Measurements from ENCODE around the gene ST6GALNAC6. TPM values are rescaled to one million over a fixed set of nuclear protein-coding genes. Genes with fewer than 3 reads are reported as not detected.
A peak's percentile ranks its signal among the peaks of the same experiment; 100 is the strongest.

ST6GALNAC6 gene
- total and polyA plus RNA-seq, 2 of the 4 experiments (the other 2 are of a cell fraction) = 35.7 to 48.6 TPM

- peaks cover 29% of the 10 kb centered on the region for H4K20me1 ChIP-seq (ENCODE audit: insufficient read depth, low read length)
- ChIA-PET CTCF (no interaction called here), POLR2A (ENCODE audit: unreplicated experiment) (no interaction called here)
- peak; percentile 41 for DNase-seq
- H3K4me3 ChIP-seq (ENCODE audit: insufficient read depth, low read depth, low read length) = no peak overlapping the region
- dilution Hi-C loops (cut with HindIII; ENCODE audit: low sequenced_read_pairs, unreplicated experiment) (no loop called here), in situ Hi-C loops (cut with MboI; ENCODE audit: low sequenced_read_pairs) (loop anchor here (5.0 kb wide), 1 partner anchor 162 kb away; no protein-coding TSS in a partner anchor), intact Hi-C loops (cut with micrococcal nuclease) (no loop called here)
- H4K8ac ChIP-seq (ENCODE audit: low read depth in 2 of 2, low read length in 2 of 2) = no peak overlapping the region; a peak in 1 of 4 replicates
- H3K36me3 ChIP-seq (ENCODE audit: control insufficient read depth, insufficient read depth, low read length) = peaks cover 8% of the 10 kb centered on the region
- no peaks in the 10 kb centered on the region for H3K27me3 ChIP-seq (ENCODE audit: control insufficient read depth, insufficient read depth, low read length)
- no peak for TF ChIP-seq FOS (IDR thresholded peaks at IDR 0.05; ENCODE audit: low read depth, low read length)
- no peak for TF ChIP-seq RFX5 (IDR thresholded peaks at IDR 0.05; ENCODE audit: low read depth, low read length)
- TF ChIP-seq CHD1 (IDR thresholded peaks at IDR 0.05; ENCODE audit: low read depth, low read length) = no peak
- no peak for TF ChIP-seq USF2 (IDR thresholded peaks at IDR 0.05; ENCODE audit: low read depth, low read length)
- no peak for TF ChIP-seq NFE2L2 (IDR thresholded peaks at IDR 0.05; ENCODE audit: low read depth, low read length)
- no peak for TF ChIP-seq RCOR1 (IDR thresholded peaks at IDR 0.05; ENCODE audit: insufficient replicate concordance, low read length)
- TF ChIP-seq SMC3 (IDR thresholded peaks at IDR 0.05; ENCODE audit: low read depth, low read length) = no peak
- TF ChIP-seq POLR2A (IDR thresholded peaks at IDR 0.05; ENCODE audit: low read depth, low read length) = no peak
- TF ChIP-seq, protein P1, sequence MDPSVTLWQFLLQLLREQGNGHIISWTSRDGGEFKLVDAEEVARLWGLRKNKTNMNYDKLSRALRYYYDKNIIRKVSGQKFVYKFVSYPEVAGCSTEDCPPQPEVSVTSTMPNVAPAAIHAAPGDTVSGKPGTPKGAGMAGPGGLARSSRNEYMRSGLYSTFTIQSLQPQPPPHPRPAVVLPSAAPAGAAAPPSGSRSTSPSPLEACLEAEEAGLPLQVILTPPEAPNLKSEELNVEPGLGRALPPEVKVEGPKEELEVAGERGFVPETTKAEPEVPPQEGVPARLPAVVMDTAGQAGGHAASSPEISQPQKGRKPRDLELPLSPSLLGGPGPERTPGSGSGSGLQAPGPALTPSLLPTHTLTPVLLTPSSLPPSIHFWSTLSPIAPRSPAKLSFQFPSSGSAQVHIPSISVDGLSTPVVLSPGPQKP (IDR thresholded peaks at IDR 0.05; ENCODE audit: borderline replicate concordance, low read depth, low read length) = no peak
- TF ChIP-seq MAZ (IDR thresholded peaks at IDR 0.05; ENCODE audit: borderline replicate concordance, low read depth, low read length) = no peak
- TF ChIP-seq MAFK (IDR thresholded peaks at IDR 0.05; ENCODE audit: low read depth, low read length) = no peak
- TF ChIP-seq RAD21 (IDR thresholded peaks at IDR 0.05; ENCODE audit: low read length) = no peak
- no peak overlapping the region for H3K27ac ChIP-seq (ENCODE audit: insufficient read depth, low read length)
- peak overlapping the region; percentile 58; the same call in 1 of the 2 replicates for H3K14ac ChIP-seq (replicated peaks; ENCODE audit: low read depth, low read length)
- no peak overlapping the region for H4K91ac ChIP-seq (ENCODE audit: insufficient read depth, low read depth, low read length)
- no peak for ATAC-seq (ENCODE audit: low read depth)
- H3K18ac ChIP-seq (ENCODE audit: low read depth, low read length) = no peak overlapping the region
- H3K9me1 ChIP-seq (ENCODE audit: insufficient read depth, low read length) = peaks cover 39% of the 10 kb centered on the region
- H2BK15ac ChIP-seq (ENCODE audit: low read depth, low read length) = no peak overlapping the region
- peaks cover 25% of the 10 kb centered on the region for H3K4me1 ChIP-seq (ENCODE audit: control insufficient read depth, insufficient read depth, low read length)
- no peak overlapping the region for H2BK120ac ChIP-seq (ENCODE audit: low read depth, low read length)
- 0 out of 2 replicates have a peak overlapping the region, but pooled peaks have one; percentile 40 for H2BK20ac ChIP-seq (ENCODE audit: low read depth, low read length)
- 0 out of 2 replicates have a peak overlapping the region, but pooled peaks have one; percentile 79 for H3K23ac ChIP-seq (ENCODE audit: low read depth, low read length)
- 88% methylated on average over 3 of the region's 4 CpGs; no CpG with 5 or more reads in 1 of the 2 experiments for WGBS, 2 experiments (ENCODE audit: extremely low coverage in 2 of 2, insufficient read length in 1 of 2)
- no peak overlapping the region for H4K5ac ChIP-seq (ENCODE audit: low read depth, low read length)
- H3K4me2 ChIP-seq (ENCODE audit: low read depth, low read length) = peak overlapping the region; percentile 93
- no peaks in the 10 kb centered on the region for H3K9me3 ChIP-seq (ENCODE audit: control insufficient read depth, insufficient read depth, low read length)
- peak overlapping the region; percentile 99 for H2AK9ac ChIP-seq (replicated peaks; ENCODE audit: low read depth, low read length, poor library complexity)
- no peak overlapping the region for H3K9ac ChIP-seq (ENCODE audit: low read depth, low read length)
- H3K4ac ChIP-seq (ENCODE audit: low read depth, low read length) = no peak overlapping the region; the same call in 1 of the 2 replicates
- H2AFZ ChIP-seq (replicated peaks; ENCODE audit: low read length, poor library complexity) = no peak overlapping the region
- H3K56ac ChIP-seq (ENCODE audit: extremely low read depth, insufficient read depth, low read length) = no peak overlapping the region
- H2AK5ac ChIP-seq (ENCODE audit: low read depth, low read length) = peak overlapping the region; percentile 30; the same call in 1 of the 2 replicates
- no peak overlapping the region for H2BK5ac ChIP-seq (ENCODE audit: low read depth, low read length, poor library complexity, severe bottlenecking)
- BruUV-seq (replicated peaks) = no TSS peak
- H3K79me1 ChIP-seq (ENCODE audit: low read depth in 1 of 2, low read length in 2 of 2) = peaks cover 16 to 51% of the 10 kb centered on the region in 2 experiments; a peak in 3 of 4 replicates
These were observed 36.4 kb upstream of the ST6GALNAC6 start for GRCh38 chr9:127935765-127936221.

All from IMR-90 (cell line).